ENCODE data around the gene ADPRH.
A peak's percentile ranks its signal among the peaks of the same experiment; 100 is the strongest.
"Not testable (repeated sequence)": the region's sequence is repeated elsewhere in the genome, so short reads cannot be mapped to it uniquely, and the experiment has no call there.

ADPRH gene

GRCh38 chr3:119579366-119580066 is at the start of gene ADPRH:
Gene ADPRH (plus strand): TSS chr3:119579492. CDS start chr3:119582170, 2,678 bp downstream.
- DNase-seq = peak in 1 of 2 experiments; percentile 44

GRCh38 chr3:119529883-119530282 is 49.4 kb upstream of the ADPRH start:
- no peak for DNase-seq

GRCh38 chr3:119530456-119530855 is 48.8 kb upstream of the ADPRH start:
- DNase-seq = no peak

- DNase-seq = no peak
Observed at GRCh38 chr3:119531151-119531550, 48.1 kb upstream of the ADPRH start.

- no peak for DNase-seq
Observed at GRCh38 chr3:119534296-119534695, 45.0 kb upstream of the ADPRH start.

GRCh38 chr3:119536757-119537156 is 42.5 kb upstream of the ADPRH start:
- DNase-seq = no peak

- no peak for DNase-seq
Observed at GRCh38 chr3:119538772-119539171, 40.5 kb upstream of the ADPRH start.

GRCh38 chr3:119541547-119541946 is 37.7 kb upstream of the ADPRH start:
- DNase-seq = no peak

- DNase-seq = no peak
Observed at GRCh38 chr3:119542168-119542767, 37.0 kb upstream of the ADPRH start.

GRCh38 chr3:119543147-119543546 is 36.1 kb upstream of the ADPRH start:
- DNase-seq = no peak

- no peak for DNase-seq
Observed at GRCh38 chr3:119547227-119547626, 32.1 kb upstream of the ADPRH start.

GRCh38 chr3:119548341-119548740 is 31.0 kb upstream of the ADPRH start:
- no peak for DNase-seq

GRCh38 chr3:119550192-119550910 is 28.9 kb upstream of the ADPRH start:
- DNase-seq = no peak

- DNase-seq = no peak
Observed at GRCh38 chr3:119551598-119551997, 27.7 kb upstream of the ADPRH start.

- not testable (repeated sequence) for DNase-seq
Observed at GRCh38 chr3:119552928-119553327, 26.4 kb upstream of the ADPRH start.

GRCh38 chr3:119553823-119554415 is 25.4 kb upstream of the ADPRH start:
- DNase-seq = no peak

GRCh38 chr3:119555309-119555735 is 24.0 kb upstream of the ADPRH start:
- no peak for DNase-seq

- no peak for DNase-seq
Observed at GRCh38 chr3:119555929-119556328, 23.4 kb upstream of the ADPRH start.

GRCh38 chr3:119557192-119557876 is 22.0 kb upstream of the ADPRH start:
- DNase-seq = no peak

- DNase-seq = no peak
Observed at GRCh38 chr3:119557877-119558269, 21.4 kb upstream of the ADPRH start.

GRCh38 chr3:119558626-119559317 is 20.5 kb upstream of the ADPRH start:
- DNase-seq = no peak

- DNase-seq = peak; percentile 89
Observed at GRCh38 chr3:119559441-119559963, 19.8 kb upstream of the ADPRH start, which contains the start of gene CD80. Gene CD80 (minus strand): TSS chr3:119559614. CDS start chr3:119557728, 1,886 bp downstream.

All from Kasumi-1 (cell line).